HepG2 (cell line): ENCODE data around the gene DHRS1. TPM values are rescaled to one million over a fixed set of nuclear protein-coding genes. Genes with fewer than 3 reads are reported as not detected.
A peak's percentile ranks its signal among the peaks of the same experiment; 100 is the strongest.

Experiments
- AKNA ChIP-seq: sonication (generic); formaldehyde crosslinking; IDR thresholded peaks from 2 replicates; pipeline ENCODE4 v1.4.0; 2020; ENCODE audit warnings: missing genetic modification reagents, borderline replicate concordance
- HMG20A ChIP-seq: IDR thresholded peaks from 2 replicates; pipeline ENCODE4 v1.6.1; 2016; ENCODE audit warnings: borderline replicate concordance
- HOXD1 ChIP-seq: sonication (generic); formaldehyde crosslinking; IDR thresholded peaks from 2 replicates; pipeline ENCODE4 v1.5.0; 2020; ENCODE audit warnings: missing genetic modification reagents
- IKZF5 ChIP-seq: IDR thresholded peaks from 2 replicates; pipeline ENCODE4 v1.6.1; 2018; ENCODE audit warnings: missing genetic modification reagents, mild to moderate bottlenecking, missing compliant biosample characterization
- KAT7 ChIP-seq: IDR thresholded peaks from 2 replicates; pipeline ENCODE4 v1.6.1; 2018; ENCODE audit warnings: borderline replicate concordance, missing compliant biosample characterization
- KLF16 ChIP-seq, 2 experiments: sonication (generic) in 1 of 2; formaldehyde crosslinking in 1 of 2; IDR thresholded peaks; 2 replicates each; pipeline versions ENCODE4 v1.6.1 to v1.8.0; 2016 to 2023; ENCODE audit warnings: missing genetic modification reagents in 2 of 2, missing compliant biosample characterization in 1 of 2
- NCOA1 ChIP-seq: sonication (generic); formaldehyde crosslinking; IDR thresholded peaks from 2 replicates; pipeline ENCODE4 v1.9.0; 2021; ENCODE audit warnings: missing genetic modification reagents
- PRDM4 ChIP-seq: sonication (generic); formaldehyde crosslinking; IDR thresholded peaks from 2 replicates; pipeline ENCODE4 v1.9.0; 2021; ENCODE audit warnings: missing genetic modification reagents, borderline replicate concordance
- RORA ChIP-seq: sonication (generic); formaldehyde crosslinking; IDR thresholded peaks from 2 replicates; pipeline ENCODE4 v1.5.0; 2020; ENCODE audit warnings: mild to moderate bottlenecking, missing genetic modification reagents, moderate library complexity
- SIX4 ChIP-seq: sonication (generic); formaldehyde crosslinking; IDR thresholded peaks from 2 replicates; pipeline ENCODE4 v1.4.0; 2020; ENCODE audit warnings: missing genetic modification reagents
- SMAD3 ChIP-seq: sonication (generic); formaldehyde crosslinking; IDR thresholded peaks from 2 replicates; pipeline ENCODE4 v1.4.0; 2020; ENCODE audit warnings: missing genetic modification reagents
- SUZ12 ChIP-seq: fragments of 150-350 bp; IDR thresholded peaks from 2 replicates; pipeline ENCODE4 v1.6.1; 2014; ENCODE audit warnings: low read depth, low read length
- TFDP1 ChIP-seq: IDR thresholded peaks from 2 replicates; pipeline ENCODE4 v1.6.1; 2016; ENCODE audit warnings: missing compliant biosample characterization, missing genetic modification reagents, borderline replicate concordance
- ZNF274 ChIP-seq: sonication (generic); formaldehyde crosslinking; IDR thresholded peaks from 2 replicates; pipeline ENCODE4 v1.5.1; 2020; ENCODE audit warnings: mild to moderate bottlenecking, missing genetic modification reagents
- ZNF362 ChIP-seq: sonication (generic); formaldehyde crosslinking; IDR thresholded peaks from 2 replicates; pipeline ENCODE4 v1.4.0; 2020; ENCODE audit warnings: missing genetic modification reagents, mild to moderate bottlenecking, borderline replicate concordance
- ZNF468 ChIP-seq: sonication (generic); formaldehyde crosslinking; IDR thresholded peaks from 2 replicates; pipeline ENCODE4 v1.8.0; 2022; ENCODE audit warnings: mild to moderate bottlenecking, moderate library complexity, missing genetic modification reagents
- ZNF644 ChIP-seq: IDR thresholded peaks from 2 replicates; pipeline ENCODE4 v1.6.1; 2016; ENCODE audit warnings: low read depth
- polyA plus RNA-seq, 8 experiments: library from polyadenylated mRNA; depleted of rRNA in 3 of 8; stranded (reverse) in 7 of 8; unstranded in 1 of 8; fragments of >200 nt; fragmentation: Illumina TruSeq in 4 of 8; extraction: Trizol in 4 of 8; gene quantifications; 2 replicates each; pipeline versions ENCODE4 v1.2.1 to v1.2.3, GENCODE V29; 2011 to 2016; ENCODE audit warnings: low read depth in 4 of 8, missing spikeins in 1 of 8, mixed read lengths in 1 of 8; ENCODE audit not compliant: insufficient read depth in 1 of 8
- total RNA-seq, 5 experiments: library from RNA; depleted of rRNA; stranded (reverse); fragments of >200 nt; fragmentation: Illumina TruSeq; extraction: Trizol; gene quantifications; 2 replicates each; pipeline ENCODE4 v1.2.3, GENCODE V29; 2016; ENCODE audit warnings: low read depth in 1 of 5

DHRS1 gene
- total and polyA plus RNA-seq, 2 of the 13 experiments (the other 11 are each of a cell fraction or from before 2014, with no cell fraction given), result 49.8 to 60.8 TPM

GRCh38 chr14:24299255-24300191 is at the start of gene DHRS1, which contains the start of gene NOP9 (continued):
- TF ChIP-seq AKNA (CRISPR knock-in tag) (no peak; the same call in 1 of the 2 replicates), SMAD3 (CRISPR knock-in tag) (peak; percentile 99), ZNF644 (0 out of 2 replicates have a peak, but pooled peaks have one; percentile 2), RORA (CRISPR knock-in tag) (no peak), SIX4 (CRISPR knock-in tag) (no peak), KLF16 (CRISPR knock-in tag; IDR thresholded peaks at IDR 0.05) (peak; percentile 98 to 100; a peak in 3 of 4 replicates), ZNF362 (CRISPR knock-in tag) (peak; percentile 54; the same call in 1 of the 2 replicates), HOXD1 (CRISPR knock-in tag) (peak; percentile 95), SUZ12 (0 out of 2 replicates have a peak, but pooled peaks have one; percentile 30), PRDM4 (CRISPR knock-in tag) (no peak; the same call in 1 of the 2 replicates), ZNF468 (CRISPR knock-in tag) (0 out of 2 replicates have a peak, but pooled peaks have one; percentile 83), TFDP1 (CRISPR knock-in tag) (peak; percentile 91; the same call in 1 of the 2 replicates), KAT7 (peak; percentile 93), ZNF274 (CRISPR knock-in tag) (peak; percentile 99), NCOA1 (CRISPR knock-in tag) (peak; percentile 88; the same call in 1 of the 2 replicates), HMG20A (CRISPR knock-in tag) (no peak), IKZF5 (CRISPR knock-in tag) (peak; percentile 96)
